HuH-7.5 (cell line): Measurements from ENCODE around the gene UGGT2.
"Not testable (repeated sequence)": the region's sequence is repeated elsewhere in the genome, so short reads cannot be mapped to it uniquely, and the experiment has no call there.

Experiments used
- DNase-seq: peaks from one replicate; pipeline ENCODE4 v3.0.0; 2011; ENCODE audit warnings: low spot score

Gene UGGT2

GRCh38 chr13:95791084-95791722 lies 262.0 kb downstream of the UGGT2 start:
- no peak for DNase-seq

GRCh38 chr13:95789315-95789714 lies 263.9 kb downstream of the UGGT2 start:
- not testable (repeated sequence) for DNase-seq

- no peak for DNase-seq
These were observed 265.1 kb downstream of the UGGT2 start for GRCh38 chr13:95788100-95788463.

- no peak for DNase-seq
These were observed 265.7 kb downstream of the UGGT2 start for GRCh38 chr13:95787356-95788099.

GRCh38 chr13:95784900-95785290 lies 268.3 kb downstream of the UGGT2 start:
- no peak for DNase-seq

GRCh38 chr13:95784161-95784899 lies 268.9 kb downstream of the UGGT2 start:
- no peak for DNase-seq

GRCh38 chr13:95783747-95784146 lies 269.5 kb downstream of the UGGT2 start:
- no peak for DNase-seq

GRCh38 chr13:95781940-95782339 lies 271.3 kb downstream of the UGGT2 start:
- not testable (repeated sequence) for DNase-seq

GRCh38 chr13:95781016-95781415 lies 272.2 kb downstream of the UGGT2 start:
- no peak for DNase-seq

- DNase-seq: no peak
These were observed 273.7 kb downstream of the UGGT2 start for GRCh38 chr13:95779522-95779921.

- DNase-seq: no peak
These were observed 281.3 kb downstream of the UGGT2 start for GRCh38 chr13:95771905-95772304.

- DNase-seq: no peak
These were observed 289.6 kb downstream of the UGGT2 start for GRCh38 chr13:95763601-95764000.

GRCh38 chr13:95762626-95763025 lies 290.6 kb downstream of the UGGT2 start:
- DNase-seq: not testable (repeated sequence)

- DNase-seq: no peak
These were observed 297.1 kb downstream of the UGGT2 start for GRCh38 chr13:95756072-95756471.

- DNase-seq: no peak
These were observed 299.1 kb downstream of the UGGT2 start for GRCh38 chr13:95754069-95754468.

- DNase-seq: no peak
These were observed 300.5 kb downstream of the UGGT2 start for GRCh38 chr13:95752677-95753076.
